HG02840 (cell line): Measurements from ENCODE around the gene HOXA3.

Source experiments
- ATAC-seq: cut with Tn5 transposase; IDR thresholded peaks from one replicate; pipeline ENCODE4 v1.9.1; 2021; ENCODE audit warnings: mild to moderate bottlenecking, moderate library complexity, moderate number of reproducible peaks; ENCODE audit not compliant: unreplicated experiment, low FRiP score

Gene HOXA3

DNA sequence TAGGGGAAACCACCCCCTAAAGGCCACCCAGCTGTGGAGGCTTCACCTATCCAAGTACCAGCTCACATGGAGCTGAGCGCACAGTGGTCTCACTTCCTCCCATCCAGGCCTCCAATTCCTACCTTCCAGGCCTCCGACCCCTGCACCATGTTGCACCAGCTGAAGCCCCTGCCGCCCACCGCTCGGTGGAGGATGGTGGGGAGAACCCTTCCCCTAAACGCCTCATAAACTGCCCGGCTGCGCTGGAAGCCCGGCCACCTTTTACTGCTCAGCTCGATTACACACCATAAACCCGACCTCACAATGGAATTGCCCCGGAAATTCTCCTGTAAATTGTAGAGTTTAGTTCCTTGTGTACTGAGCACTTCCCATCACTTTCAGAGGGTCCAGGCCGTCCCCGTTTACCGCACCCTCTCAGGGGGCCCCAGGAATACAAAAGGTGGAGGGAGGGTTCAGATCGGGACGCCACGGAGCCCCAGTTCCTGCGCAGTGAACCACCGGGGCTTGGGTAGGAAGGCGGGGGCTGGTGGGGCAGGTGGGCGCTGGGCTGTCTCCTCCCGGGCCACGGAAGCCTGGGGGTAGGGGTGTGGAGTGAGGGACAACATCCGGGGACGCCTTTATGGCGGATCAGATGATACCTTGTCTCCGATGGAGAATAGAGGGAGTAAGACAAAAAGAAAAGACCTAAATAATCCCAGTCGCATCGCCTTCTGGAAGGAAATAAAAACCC is 5.5 kb upstream of the HOXA3 start:
- no peak for ATAC-seq

DNA sequence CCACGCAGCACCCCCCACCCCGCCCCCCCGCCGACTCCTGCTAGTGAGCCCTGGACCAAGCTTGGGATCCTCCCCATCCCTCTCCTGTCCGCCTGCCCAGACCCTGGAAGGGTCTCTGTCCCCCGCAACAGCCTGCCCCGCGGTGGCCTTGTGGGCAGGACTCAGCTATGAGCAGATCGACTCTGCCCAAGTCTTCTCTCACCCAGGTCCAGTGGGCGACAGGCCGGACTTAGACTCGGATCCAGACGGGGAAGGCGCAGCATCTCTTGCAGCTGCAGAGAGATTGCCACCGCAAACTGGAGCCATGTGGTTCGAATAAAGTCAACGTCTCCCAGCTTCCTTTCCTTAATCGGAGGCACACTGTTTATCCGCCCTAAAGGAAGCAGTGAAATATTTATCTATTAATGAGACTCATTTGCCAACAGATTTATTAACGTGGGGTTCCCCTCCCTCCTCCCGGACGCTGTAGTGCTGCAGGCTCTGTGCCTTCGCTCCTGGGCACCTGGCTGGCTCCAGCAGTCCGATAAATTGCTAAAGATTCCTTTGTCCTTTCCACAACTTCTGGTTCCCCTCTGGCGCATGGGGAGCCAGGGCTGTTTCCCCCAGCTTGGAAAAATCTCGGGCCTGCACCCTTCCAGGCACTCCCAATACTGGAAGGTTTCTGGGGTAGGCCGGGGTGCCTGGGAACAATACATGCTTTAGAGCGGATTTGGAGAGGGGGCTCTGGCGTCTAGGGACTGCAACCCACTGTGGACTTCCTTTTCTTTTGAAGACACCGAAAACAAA is 4.7 kb upstream of the HOXA3 start:
- no peak for ATAC-seq

DNA sequence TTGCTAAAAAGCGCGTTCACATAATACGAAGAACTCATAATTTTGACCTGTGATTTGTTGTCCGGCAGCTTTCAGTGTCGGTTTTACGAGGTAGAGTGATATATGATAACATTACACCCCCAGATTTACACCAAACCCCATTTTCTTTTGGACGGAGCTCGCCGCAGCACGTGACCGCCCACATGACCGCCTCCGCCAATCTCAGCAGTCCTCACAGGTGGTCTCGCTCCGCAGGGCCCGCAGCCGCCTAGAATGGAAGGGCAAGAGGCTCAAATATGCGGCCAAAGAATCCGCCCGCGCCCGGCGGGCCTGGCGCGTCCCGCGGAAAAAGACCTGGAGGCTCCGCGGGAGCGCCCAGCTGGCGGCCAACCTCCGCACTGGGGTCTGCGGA is 4.1 kb upstream of the HOXA3 start, which contains the start of gene HOXA7:
HOXA7 (minus strand) TSS at position 168 of the 391 bp plus-strand sequence; CDS start at position 38, 130 bp downstream.
- no peak for ATAC-seq

DNA sequence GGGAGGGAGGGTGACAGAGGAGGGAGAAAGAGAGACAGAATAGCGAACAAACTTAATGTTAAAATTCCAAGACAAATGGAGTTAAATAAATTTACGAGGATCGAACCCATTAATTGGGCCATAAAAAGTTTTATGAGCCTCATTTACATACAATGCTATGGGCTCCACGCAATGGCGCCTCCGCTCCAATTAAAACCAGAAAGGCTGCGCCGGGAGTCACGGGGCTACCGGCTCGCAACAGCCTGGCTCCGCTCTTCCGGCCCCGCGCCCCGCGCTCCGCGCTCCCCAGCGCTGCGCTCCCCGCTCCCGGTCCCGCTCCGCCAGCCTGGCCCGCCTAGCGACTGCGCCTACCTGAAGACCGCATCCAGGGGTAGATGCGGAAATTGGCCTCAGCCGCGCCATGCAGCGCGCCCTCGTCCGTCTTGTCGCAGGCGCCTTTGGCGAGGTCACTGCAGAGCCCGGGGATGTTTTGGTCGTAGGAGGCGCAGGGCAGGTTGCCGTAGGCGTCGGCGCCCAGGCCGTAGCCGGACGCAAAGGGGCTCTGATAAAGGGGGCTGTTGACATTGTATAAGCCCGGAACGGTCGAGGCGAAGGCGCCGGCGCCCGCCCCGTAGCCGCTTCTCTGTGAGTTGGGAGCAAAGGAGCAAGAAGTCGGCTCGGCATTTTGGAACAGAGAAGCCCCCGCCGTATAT is 3.6 kb upstream of the HOXA3 start:
- ATAC-seq: no peak

DNA sequence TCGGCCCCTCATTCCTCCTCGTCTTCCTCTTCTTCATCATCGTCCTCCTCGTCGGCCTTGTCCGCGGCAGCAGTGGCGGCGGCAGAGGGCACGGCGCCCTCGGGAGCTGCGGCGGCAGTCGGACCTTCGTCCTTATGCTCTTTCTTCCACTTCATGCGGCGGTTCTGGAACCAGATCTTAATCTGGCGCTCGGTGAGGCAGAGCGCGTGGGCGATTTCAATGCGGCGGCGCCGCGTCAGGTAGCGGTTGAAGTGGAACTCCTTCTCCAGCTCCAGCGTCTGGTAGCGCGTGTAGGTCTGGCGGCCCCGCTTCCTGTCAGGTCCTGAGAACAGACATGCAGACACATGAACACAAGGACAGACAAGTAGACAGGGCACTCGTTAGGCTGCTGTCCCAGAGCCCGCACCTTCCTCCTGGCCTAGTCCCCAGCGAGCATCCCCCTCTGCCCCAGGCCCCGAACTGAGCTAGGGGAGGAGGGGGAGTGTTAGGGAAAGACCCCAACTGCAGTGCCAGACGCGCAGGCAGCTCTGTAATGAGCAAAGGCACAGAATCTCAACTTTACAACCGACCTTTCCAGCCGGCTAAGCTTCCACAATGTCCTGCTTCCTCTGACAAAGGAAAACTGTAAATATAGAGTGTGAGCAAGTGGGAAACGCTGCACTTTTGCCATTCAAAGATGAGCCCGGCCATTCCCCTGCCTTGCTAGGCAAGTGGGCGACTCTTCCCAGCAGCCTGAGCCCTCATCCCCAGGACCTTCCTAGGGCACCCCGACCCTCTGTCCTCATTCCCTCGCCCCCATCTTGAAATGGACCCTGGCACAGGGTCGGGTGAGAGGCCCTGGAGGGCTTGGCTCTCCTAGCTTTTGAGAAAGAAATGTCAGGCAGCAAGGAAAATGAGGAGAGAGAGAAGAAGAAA is 2.8 kb upstream of the HOXA3 start:
- no peak for ATAC-seq

DNA sequence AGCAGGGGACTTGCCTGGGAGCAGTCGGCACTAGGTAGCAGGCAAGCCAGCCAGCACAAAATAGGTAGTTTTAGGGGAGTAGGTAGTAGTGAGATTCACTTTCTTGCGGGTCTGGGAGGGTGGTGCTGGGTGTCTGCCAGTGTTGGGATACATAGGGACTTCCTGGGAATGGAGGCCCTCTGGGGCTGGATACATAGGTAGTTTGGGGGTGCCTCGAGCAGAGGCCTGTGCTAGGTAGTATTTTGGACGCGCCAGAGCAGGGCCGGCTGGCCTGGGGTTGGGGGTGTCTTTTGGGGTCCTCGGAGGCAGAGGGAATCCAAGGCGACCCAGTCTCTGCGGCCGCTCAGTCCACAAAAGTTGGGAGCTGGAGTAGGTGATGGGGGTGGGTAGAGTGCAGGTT is 2.0 kb upstream of the HOXA3 start:
- no peak for ATAC-seq

DNA sequence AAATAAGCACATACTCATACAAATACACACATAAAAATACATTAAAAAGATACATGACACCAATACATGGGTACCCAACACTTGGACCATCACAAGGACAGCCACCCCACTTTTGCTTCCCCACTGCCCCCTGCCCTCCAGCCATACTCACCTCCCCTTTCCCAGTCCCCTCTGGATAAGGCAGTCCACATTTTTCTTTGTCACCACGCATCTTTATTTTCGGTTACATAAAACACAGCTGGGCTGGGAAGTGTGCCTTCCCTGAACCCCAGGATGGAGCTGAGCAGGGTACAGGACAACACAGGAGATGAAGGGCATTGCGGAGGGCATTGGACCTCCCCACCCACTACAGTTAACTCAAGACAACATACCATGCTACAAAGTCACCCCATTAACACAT is 1.1 kb upstream of the HOXA3 start:
- no peak for ATAC-seq

DNA sequence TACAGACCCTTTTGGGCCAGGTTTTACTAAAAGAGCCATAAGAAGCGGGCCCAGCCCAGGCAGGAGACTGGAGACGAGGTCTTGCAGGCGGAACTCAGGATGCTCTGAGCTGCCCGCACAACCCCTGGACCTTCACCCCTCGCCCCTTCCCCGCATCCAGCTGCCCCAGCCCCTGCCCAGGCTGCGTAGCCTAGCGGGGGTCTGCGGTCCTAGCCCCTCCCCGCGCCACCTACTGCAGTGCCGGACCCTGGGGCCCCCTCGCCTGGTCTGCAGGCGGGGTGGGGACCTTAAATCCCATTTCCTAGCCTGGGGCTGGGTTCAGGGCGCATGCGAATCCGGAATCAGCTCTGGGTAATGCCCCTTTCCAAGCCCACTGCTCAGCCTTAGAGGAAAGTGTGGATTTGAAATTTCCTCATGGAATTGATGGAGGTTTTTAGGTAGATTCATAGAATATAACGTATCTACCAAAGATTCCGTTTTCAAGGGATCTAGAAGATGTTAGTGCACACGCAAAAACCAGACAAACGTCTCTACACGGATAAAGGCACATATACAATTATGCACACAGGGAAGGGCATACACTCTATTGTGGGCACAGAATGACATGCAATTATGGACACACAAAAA is 546 bp upstream of the HOXA3 start:
- no peak for ATAC-seq

DNA sequence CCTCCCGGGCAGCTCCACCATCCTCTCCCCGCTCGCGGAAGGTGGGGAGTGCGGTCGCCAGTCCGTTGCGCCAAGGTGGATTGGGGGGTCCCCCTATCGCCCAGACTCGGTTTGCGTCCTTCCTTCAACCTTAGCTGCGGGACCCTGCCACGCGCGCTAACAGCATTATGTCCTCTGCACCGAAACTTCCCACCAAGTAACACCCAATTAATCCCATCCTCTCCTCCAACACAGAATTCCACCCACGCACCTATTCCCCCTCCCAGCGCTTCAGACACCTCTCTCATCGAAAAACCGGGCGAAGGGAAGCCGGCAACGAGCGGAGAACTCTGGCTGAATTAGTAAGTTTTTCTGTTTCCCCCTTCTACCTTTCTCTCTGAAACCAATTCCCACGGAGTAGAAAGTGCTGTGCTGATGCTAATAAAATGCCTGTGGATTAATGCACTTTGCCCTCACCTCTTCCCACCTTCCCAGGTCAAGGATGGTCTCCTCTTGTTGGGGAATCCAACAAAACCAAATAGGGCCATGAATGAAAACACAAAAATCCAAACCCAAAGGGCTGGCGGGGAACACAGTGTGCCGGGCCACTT is 947 bp downstream of the HOXA3 start:
- ATAC-seq: no peak

DNA sequence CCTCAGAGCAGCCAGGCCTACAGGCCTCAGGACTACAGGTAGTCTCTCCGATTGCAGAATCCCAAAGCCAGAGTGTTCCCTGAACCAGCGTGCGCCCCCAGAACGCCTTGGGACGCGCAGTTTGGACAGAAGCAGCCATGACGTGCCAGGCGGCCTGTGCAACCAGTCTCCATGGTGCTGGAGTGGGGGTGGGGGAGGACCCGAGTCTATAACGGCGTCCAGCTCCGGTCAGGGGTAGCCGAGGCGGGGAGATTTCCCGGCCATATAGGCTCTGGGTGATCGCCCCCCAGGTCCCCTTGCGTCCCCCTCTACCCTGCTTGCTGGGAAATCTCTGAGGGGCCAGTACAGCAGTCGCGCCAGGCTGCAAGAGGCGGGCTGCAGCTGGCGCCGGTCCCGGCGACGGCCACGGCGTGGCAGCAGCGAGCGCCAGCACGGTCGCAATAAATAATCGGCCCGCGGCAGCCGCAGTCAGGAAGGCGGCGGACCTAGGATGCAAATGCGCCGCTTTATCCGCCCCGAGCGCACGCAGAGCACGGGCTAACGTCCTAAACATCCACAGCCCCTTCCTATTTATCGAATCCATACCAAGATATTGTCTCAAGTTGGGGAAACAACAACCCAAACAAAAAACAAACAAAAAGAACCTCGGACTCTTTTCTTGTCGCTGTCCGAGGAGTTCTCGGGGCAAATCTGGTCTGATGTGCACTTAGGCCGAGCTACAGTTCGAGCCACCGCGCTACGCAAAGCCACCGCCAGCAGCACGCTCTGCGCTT is 1.6 kb downstream of the HOXA3 start:
- ATAC-seq: peak; percentile 60

DNA sequence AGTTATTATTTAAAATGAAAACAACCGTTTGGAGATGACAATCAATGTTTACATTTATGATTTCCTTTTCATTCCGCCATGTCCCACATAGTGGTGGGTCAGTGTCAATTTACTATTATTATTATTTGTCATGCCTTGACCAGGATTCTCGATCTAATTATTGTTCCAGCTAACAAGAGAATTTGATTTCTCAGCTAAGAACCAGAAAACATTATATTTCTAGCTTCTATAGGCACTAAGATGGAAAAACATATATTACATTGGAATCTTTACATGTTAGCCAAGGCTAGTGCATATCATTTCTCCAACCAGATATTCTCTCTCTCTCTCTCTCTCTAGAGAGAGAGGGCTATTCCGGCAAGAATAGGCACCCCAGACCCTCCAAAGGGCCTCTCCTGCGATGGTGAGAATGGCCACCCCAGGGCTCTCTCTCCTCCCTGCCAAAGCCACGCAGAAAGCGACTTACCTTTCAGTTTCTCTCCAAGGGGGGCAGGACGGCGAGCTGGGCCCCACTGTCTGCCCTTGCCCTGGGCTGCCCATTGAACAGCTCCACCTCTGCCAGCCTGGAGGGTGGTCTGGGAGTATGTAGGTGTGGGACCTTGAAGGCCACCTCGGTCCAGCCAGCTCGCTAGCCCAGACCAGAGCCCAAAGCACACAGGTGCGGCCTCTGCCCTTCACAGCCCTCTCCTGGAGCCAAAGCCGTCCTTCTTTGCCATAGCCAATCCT is 2.4 kb downstream of the HOXA3 start:
- peak; percentile 17 for ATAC-seq

DNA sequence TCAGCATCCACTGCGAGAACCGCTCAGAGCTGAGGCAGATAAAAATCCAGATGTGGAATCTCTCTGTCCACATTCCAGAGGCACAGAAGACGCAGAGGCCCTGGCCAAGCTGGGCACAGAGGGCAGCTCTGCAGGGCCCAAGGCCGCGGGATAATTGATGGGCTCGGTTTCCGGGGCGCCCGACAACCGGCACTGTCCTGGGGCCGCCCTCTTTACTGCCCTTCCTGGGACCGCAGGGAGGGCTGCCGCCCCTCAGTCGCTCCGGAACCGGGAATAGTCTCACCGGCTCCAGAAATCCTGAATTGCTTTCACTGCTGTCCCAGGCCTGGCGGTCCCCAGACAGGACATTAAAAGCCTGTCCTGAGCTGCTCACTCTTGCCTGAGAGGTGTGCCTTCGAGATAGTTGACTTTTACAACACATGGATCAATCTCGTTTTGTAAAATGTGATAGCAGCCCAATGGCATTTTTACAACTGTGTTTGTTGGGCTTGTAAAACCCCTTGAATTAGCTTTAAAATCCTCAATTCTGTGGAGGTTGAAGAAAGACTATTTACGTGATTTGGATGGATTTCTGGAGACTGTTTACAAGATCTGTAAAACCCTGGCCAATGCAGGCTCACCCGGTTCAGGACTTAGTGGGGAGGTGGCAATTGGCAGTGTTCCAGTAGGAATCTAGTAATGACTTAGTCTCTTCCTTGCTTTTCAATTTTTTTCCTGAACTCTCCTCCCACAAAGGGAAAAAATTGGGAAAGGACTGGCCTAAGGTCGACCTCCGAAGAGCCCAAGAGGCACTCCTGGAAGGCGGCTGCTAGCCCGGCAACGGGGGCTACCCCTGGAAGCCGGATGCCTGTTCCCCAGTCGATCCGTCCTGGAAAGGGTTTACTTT is 3.4 kb downstream of the HOXA3 start:
- ATAC-seq: no peak

DNA sequence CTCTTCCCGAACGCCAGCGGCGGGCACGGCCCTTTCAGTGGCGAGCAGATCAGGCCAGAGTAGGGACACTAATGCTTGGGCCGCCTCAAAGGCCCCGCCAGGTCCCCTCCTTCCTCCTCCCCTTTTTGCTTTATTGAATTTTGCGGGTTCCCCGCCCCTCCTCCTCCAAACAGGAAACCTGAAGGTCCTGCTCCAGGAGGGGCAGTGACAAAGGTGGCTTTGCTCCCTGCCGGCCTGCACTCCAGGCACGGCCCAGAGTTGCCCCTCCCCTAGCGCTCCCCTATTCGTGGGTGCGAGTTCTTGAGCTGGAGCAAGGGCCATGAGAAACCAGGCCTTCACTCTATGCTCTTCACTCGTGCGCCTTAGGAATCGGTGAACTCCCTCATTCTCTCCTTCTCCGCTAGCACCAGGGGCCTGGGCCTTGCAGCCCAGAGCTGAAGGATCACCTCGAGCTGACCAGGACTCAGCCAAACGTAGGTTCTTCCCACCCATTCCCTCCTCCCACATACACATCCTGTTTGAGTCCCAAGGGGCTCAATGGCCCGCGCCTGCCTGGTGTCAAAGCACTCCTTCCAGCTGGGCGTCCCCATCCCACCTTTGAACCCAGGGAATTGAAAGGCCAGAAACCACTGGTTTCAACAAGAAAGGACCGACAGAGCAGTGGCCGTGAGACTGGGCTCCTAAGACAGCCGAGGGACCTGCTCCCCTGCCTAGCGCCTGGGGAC is 4.2 kb downstream of the HOXA3 start:
- no peak for ATAC-seq

DNA sequence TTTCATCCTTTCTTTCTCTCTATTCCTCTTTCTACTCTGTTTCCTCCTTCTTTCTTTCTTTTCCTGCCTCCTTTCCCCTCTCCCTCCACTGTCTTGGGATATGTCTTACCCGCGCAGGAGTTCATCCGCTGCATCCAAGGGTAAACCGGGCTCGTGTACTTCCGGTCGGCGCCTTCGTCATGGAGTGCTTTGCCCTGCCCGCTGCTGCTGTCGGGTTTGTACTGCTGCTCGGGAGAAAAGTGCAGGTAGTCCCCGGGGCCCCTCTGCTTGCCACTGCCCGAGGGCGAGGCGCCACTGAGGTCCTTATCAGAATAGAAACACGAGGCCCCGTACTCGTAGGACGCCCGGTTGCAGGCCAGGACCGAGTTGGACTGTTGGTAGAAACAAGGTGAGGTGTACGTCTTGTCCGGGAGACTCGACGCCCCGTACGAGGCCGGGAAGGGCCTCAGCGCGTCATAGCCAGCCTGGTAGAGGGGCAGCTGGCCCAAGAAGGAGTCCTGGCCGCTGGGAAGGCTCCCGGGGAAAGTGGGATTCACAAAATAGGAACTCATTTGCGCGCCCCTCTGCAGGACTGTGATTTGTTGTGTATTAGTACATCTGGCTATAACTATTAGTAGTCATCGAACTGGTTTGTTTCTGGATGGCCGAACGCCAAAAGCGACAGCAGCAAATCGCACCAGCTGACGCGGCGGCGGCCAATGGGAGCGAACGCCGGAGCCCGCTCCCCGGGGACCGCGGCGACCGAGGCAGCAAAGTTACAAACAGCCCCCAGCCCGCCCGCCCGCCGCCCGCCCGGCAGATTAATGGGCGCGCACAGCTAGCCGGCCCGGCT is 5.0 kb downstream of the HOXA3 start, which contains the start of gene HOXA6:
HOXA6 (minus strand) TSS at position 576 of the 832 bp plus-strand sequence; CDS start at position 551, 25 bp downstream.
- ATAC-seq: no peak

DNA sequence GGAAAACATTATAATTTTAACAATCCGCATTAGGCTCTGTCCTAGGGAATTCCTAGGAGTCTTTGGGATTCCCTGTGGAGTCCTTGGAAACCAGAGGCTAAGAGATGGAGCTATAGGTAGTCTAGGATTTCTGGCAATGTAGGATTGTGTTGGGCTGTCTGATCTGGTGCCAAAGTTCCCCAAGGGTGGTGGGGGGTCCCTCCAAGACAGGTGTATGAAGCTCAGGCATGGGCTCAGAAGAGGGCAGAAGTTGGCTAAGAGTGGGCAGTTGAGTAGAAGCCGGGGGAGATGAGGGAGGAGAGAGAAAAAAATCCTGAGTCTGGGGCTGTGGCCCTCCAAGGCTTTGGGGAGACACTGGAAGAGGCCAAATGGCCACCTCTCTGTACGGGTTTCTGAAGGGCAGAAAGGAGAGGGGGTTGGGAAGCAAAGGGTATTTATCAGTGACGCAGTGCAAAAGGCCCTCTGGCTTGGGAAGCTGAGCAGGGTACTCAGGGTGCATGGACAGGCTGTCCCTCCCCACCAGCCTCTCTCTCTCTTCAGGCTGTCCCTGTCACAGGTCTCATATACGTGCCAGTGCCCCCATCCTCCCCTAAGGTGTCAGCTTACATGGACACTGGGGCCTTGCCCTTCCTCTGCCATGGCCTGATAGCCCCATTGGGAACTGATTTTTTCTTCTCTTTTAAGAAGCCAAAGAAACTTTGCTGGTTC is 5.7 kb downstream of the HOXA3 start:
- ATAC-seq: no peak
